ENCODE measurements around the gene CLEC16A.

CLEC16A gene

GRCh38 chr16:11140466-11140865 lies 196.1 kb downstream of the CLEC16A start:
- no peak for DNase-seq (ENCODE audit: low spot score)

GRCh38 chr16:11140867-11141266 lies 196.5 kb downstream of the CLEC16A start:
- no peak for DNase-seq (ENCODE audit: low spot score)

GRCh38 chr16:11141409-11142260 lies 197.3 kb downstream of the CLEC16A start:
- DNase-seq (ENCODE audit: low spot score) = no peak

GRCh38 chr16:11142261-11142630 lies 197.9 kb downstream of the CLEC16A start:
- DNase-seq (ENCODE audit: low spot score) = no peak

- no peak for DNase-seq (ENCODE audit: low spot score)
These were observed 198.6 kb downstream of the CLEC16A start for GRCh38 chr16:11142951-11143350.

GRCh38 chr16:11143372-11144035 lies 199.1 kb downstream of the CLEC16A start:
- no peak for DNase-seq (ENCODE audit: low spot score)

GRCh38 chr16:11144122-11144521 lies 199.8 kb downstream of the CLEC16A start:
- DNase-seq (ENCODE audit: low spot score) = no peak

- DNase-seq (ENCODE audit: low spot score) = no peak
These were observed 200.9 kb downstream of the CLEC16A start for GRCh38 chr16:11145173-11145818.

GRCh38 chr16:11145819-11146211 lies 201.5 kb downstream of the CLEC16A start:
- DNase-seq (ENCODE audit: low spot score) = no peak

- no peak for DNase-seq (ENCODE audit: low spot score)
These were observed 202.8 kb downstream of the CLEC16A start for GRCh38 chr16:11147033-11147753.

- DNase-seq (ENCODE audit: low spot score) = no peak
These were observed 203.5 kb downstream of the CLEC16A start for GRCh38 chr16:11147754-11148444.

- no peak for DNase-seq (ENCODE audit: low spot score)
These were observed 204.8 kb downstream of the CLEC16A start for GRCh38 chr16:11149011-11149616.

GRCh38 chr16:11150190-11150589 lies 205.8 kb downstream of the CLEC16A start:
- no peak for DNase-seq (ENCODE audit: low spot score)

- DNase-seq (ENCODE audit: low spot score) = no peak
These were observed 207.0 kb downstream of the CLEC16A start for GRCh38 chr16:11151156-11151884.

- DNase-seq (ENCODE audit: low spot score) = no peak
These were observed 207.7 kb downstream of the CLEC16A start for GRCh38 chr16:11151885-11152629.

GRCh38 chr16:11152677-11153331 lies 208.4 kb downstream of the CLEC16A start:
- DNase-seq (ENCODE audit: low spot score) = no peak

- DNase-seq (ENCODE audit: low spot score) = peak; percentile 61
These were observed 211.0 kb downstream of the CLEC16A start for GRCh38 chr16:11155284-11155806.

GRCh38 chr16:11156401-11156800 lies 212.0 kb downstream of the CLEC16A start:
- DNase-seq (ENCODE audit: low spot score) = no peak

GRCh38 chr16:11157143-11157542 lies 212.8 kb downstream of the CLEC16A start:
- DNase-seq (ENCODE audit: low spot score) = no peak

Data from activated CD4-positive, alpha-beta T cell treated with anti-CD3 and anti-CD28 coated beads, Interleukin-2, Interleukin-4, amounts not matched to agents 100 ng/mL and 50 ng/mL, durations not matched to agents 16 hours and 8 hours (primary cell).